ENCODE data around the gene WDR33.

The WDR33 gene

GRCh38 chr2:127652786-127653357, 158.1 kb downstream of the WDR33 start:
- no peak for DNase-seq

DNA sequence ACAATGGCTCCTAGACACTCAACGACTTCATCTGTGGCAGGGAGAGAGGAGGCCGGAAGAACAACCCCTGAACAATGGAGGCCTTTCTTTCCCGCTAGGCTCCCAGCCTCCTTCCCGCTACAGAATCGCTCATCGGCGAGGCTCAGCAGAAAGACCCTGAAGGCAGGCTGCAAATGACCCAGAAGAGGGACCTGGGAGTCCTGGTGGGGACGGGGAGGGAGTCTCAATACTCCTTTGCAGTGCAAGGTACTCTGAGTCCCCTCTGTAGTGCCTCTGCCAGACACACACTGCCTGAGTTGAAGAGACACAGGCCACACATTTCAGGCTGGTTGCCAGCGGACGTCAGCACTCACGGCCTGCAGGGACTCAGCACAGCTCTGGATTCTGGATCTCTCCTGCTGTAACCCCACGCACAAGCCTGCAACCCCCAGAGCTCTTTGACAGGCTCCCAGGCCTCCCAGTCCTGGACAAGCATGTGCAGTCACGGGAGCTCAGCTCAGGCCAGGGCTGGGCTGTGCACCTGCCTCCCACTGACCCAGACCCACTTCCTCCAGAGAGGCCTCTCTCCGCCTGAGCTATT, 158.9 kb downstream of the WDR33 start:
- DNase-seq, result peak in 1 of 2 experiments; percentile 14

DNA sequence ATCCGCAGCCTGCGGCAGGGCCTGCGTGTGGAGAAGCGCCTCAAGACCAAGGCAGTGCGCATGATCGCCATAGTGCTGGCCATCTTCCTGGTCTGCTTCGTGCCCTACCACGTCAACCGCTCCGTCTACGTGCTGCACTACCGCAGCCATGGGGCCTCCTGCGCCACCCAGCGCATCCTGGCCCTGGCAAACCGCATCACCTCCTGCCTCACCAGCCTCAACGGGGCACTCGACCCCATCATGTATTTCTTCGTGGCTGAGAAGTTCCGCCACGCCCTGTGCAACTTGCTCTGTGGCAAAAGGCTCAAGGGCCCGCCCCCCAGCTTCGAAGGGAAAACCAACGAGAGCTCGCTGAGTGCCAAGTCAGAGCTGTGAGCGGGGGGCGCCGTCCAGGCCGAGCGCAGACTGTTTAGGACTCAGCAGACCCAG, 159.6 kb downstream of the WDR33 start:
- no peak for DNase-seq

Data from SHP77 (cell line).